ENCODE results near the gene GAA. TPM values are rescaled to one million over a fixed set of nuclear protein-coding genes. Genes with fewer than 3 reads are reported as not detected.

Gene GAA
- total and polyA plus RNA-seq, 12 donors = 5.6 to 170 (median 90.5) TPM

GRCh38 chr17:80117491-80118401 lies 16.4 kb downstream of the GAA start:
- intact Hi-C loops (cut with DNase I) = no loop called here
- H3K27ac ChIP-seq = no peak overlapping the region
- no peaks in the 10 kb centered on the region for H3K36me3 ChIP-seq (replicated peaks in 1 of 2)
- no peaks in the 10 kb centered on the region for H3K9me3 ChIP-seq (replicated peaks in 1 of 3)
- H3K4me1 ChIP-seq (replicated peaks in 1 of 2) = no peaks in the 10 kb centered on the region
- H3K27me3 ChIP-seq = no peaks in the 10 kb centered on the region
- no peak for TF ChIP-seq CTCF (IDR thresholded peaks at IDR 0.05)
- no peak for TF ChIP-seq POLR2A (IDR thresholded peaks at IDR 0.05)
- WGBS, 4 donors = 81 to 96% (median 82%) methylated on average over 9 to 31 of the region's 31 CpGs
- peak in 5 of 7 donors; percentile 14 to 40 (median 27) for DNase-seq
- no peak overlapping the region for H3K4me3 ChIP-seq

- intact Hi-C loops (cut with DNase I) = no loop called here
- Histone ChIP-seq H3K27me3 (no peaks in the 10 kb centered on the region), H3K4me3 (no peak overlapping the region), H3K36me3 (replicated peaks in 1 of 2) (no peaks in the 10 kb centered on the region), H3K27ac (no peak overlapping the region), H3K4me1 (replicated peaks in 1 of 2) (no peaks in the 10 kb centered on the region), H3K9me3 (replicated peaks in 1 of 3) (no peaks in the 10 kb centered on the region)
- WGBS, 4 donors = 89 to 94% (median 92%) methylated on average over 20 to 35 of the region's 35 CpGs
- DNase-seq = peak in 2 of 7 donors; percentile 0 to 10
- TF ChIP-seq CTCF (IDR thresholded peaks at IDR 0.05) = no peak
- TF ChIP-seq POLR2A (IDR thresholded peaks at IDR 0.05) = no peak
Measured at GRCh38 chr17:80118601-80119270, 17.4 kb downstream of the GAA start.

GRCh38 chr17:80119271-80119791 lies 17.9 kb downstream of the GAA start:
- no peak for TF ChIP-seq CTCF (IDR thresholded peaks at IDR 0.05)
- TF ChIP-seq POLR2A (IDR thresholded peaks at IDR 0.05) = no peak
- Histone ChIP-seq H3K27ac (no peak overlapping the region), H3K4me3 (no peak overlapping the region), H3K36me3 (replicated peaks in 1 of 2) (no peaks in the 10 kb centered on the region), H3K27me3 (no peaks in the 10 kb centered on the region), H3K4me1 (replicated peaks in 1 of 2) (no peaks in the 10 kb centered on the region), H3K9me3 (replicated peaks in 1 of 3) (no peaks in the 10 kb centered on the region)
- intact Hi-C loops (cut with DNase I) = no loop called here
- DNase-seq = peak in 1 of 7 donors; percentile 10
- 88 to 96% (median 93%) methylated on average over 13 to 24 of the region's 24 CpGs for WGBS, 4 donors

- Histone ChIP-seq H3K27me3 (no peaks in the 10 kb centered on the region), H3K4me3 (no peak overlapping the region), H3K36me3 (replicated peaks in 1 of 2) (no peaks in the 10 kb centered on the region), H3K27ac (no peak overlapping the region), H3K4me1 (replicated peaks in 1 of 2) (no peaks in the 10 kb centered on the region), H3K9me3 (replicated peaks in 1 of 3) (no peaks in the 10 kb centered on the region)
- peak in 1 of 7 donors; percentile 13 for DNase-seq
- 72 to 93% (median 90%) methylated on average over 7 to 9 of the region's 9 CpGs for WGBS, 4 donors
- intact Hi-C loops (cut with DNase I) = no loop called here
- TF ChIP-seq CTCF (IDR thresholded peaks at IDR 0.05) (no peak), POLR2A (IDR thresholded peaks at IDR 0.05) (no peak)
Measured at GRCh38 chr17:80119839-80120238, 18.5 kb downstream of the GAA start.
